Omental fat pad (tissue), 4 donors: ENCODE data around the gene CAPN10. TPM values are rescaled to one million over a fixed set of nuclear protein-coding genes. Genes with fewer than 3 reads are reported as not detected.
A peak's percentile ranks its signal among the peaks of the same experiment; 100 is the strongest.
"Not testable (repeated sequence)": the region's sequence is repeated elsewhere in the genome, so short reads cannot be mapped to it uniquely, and the experiment has no call there.

Source experiments
- ATAC-seq: fragments of 150-250 bp; one replicate; pipeline ENCODE4 v1.9.1; 2016; ENCODE audit warnings: mild to moderate bottlenecking, moderate library complexity; ENCODE audit not compliant: low FRiP score
- DNase-seq: peaks from one replicate; pipeline ENCODE4 v3.0.0-alpha.2; 2019; ENCODE audit warnings: low spot score
- total RNA-seq, 4 donors: library from RNA; depleted of rRNA; stranded (reverse); fragments of >200 nt; gene quantifications; one replicate each; pipeline ENCODE4 v1.1.0, GENCODE V29; 2016
- TF ChIP-seq, protein P1 (sequence below), 3 donors: fragments of 450-650 bp; IDR thresholded peaks; one replicate each; pipeline ENCODE4 v1.5.1; 2016 to 2017; ENCODE audit warnings: antibody characterized with exemption in 3 of 3, mild to moderate bottlenecking in 3 of 3, moderate library complexity in 2 of 3

The CAPN10 gene
- total RNA-seq, 4 donors from 2014 or later, result 11.6 to 22.6 (median 17.7) TPM

- ATAC-seq, result no peak
- TF ChIP-seq, protein P1, sequence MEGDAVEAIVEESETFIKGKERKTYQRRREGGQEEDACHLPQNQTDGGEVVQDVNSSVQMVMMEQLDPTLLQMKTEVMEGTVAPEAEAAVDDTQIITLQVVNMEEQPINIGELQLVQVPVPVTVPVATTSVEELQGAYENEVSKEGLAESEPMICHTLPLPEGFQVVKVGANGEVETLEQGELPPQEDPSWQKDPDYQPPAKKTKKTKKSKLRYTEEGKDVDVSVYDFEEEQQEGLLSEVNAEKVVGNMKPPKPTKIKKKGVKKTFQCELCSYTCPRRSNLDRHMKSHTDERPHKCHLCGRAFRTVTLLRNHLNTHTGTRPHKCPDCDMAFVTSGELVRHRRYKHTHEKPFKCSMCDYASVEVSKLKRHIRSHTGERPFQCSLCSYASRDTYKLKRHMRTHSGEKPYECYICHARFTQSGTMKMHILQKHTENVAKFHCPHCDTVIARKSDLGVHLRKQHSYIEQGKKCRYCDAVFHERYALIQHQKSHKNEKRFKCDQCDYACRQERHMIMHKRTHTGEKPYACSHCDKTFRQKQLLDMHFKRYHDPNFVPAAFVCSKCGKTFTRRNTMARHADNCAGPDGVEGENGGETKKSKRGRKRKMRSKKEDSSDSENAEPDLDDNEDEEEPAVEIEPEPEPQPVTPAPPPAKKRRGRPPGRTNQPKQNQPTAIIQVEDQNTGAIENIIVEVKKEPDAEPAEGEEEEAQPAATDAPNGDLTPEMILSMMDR (IDR thresholded peaks at IDR 0.05), result no peak
Observed at GRCh38 chr2:240559286-240559685, 27.2 kb upstream of the CAPN10 start.

GRCh38 chr2:240560084-240560479 lies 26.5 kb upstream of the CAPN10 start, which contains the start of gene DUSP28:
Gene DUSP28 (plus strand): TSS chr2:240560357. CDS start chr2:240560685, 328 bp downstream.
- TF ChIP-seq, protein P1 (IDR thresholded peaks at IDR 0.05), result no peak
- peak; percentile 75 for ATAC-seq
- DNase-seq, result peak; percentile 58

More at GRCh38 chr2:240559286-240559685, 27.2 kb upstream of the CAPN10 start:
- DNase-seq, result no peak

- ATAC-seq (peak; percentile 91), DNase-seq (peak; percentile 96)
- TF ChIP-seq, protein P1 (IDR thresholded peaks at IDR 0.05), result no peak
Observed at GRCh38 chr2:240560480-240561324, 25.8 kb upstream of the CAPN10 start.

DNA sequence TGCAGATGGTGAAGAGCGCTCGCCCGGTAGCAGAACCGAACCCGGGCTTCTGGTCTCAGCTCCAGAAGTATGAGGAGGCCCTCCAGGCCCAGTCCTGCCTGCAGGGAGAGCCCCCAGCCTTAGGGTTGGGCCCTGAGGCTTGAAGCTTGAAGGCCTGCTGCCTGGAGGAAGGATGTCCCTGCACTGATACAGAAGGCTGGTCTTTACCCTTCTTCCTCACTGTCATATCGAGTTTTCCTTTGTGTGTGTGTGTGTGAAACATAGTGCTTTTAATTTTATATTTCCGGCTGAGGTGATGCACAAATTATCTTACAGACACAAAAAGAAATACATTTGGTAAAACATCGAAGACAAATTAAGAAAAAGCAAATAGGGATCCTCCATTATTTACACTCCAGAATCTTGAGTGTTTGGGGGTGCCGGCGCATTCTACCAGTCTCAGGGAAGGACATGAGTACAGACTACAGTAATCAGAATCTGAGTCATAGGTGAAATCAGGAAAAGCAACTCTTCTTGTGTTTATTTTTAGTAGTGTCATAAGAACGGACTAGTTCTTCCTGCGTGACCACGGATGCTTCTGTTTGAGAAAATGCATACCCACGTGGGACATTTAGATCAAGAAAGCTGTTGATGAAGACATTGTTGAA lies 25.1 kb upstream of the CAPN10 start:
- TF ChIP-seq, protein P1 (IDR thresholded peaks at IDR 0.05), result no peak

GRCh38 chr2:240563231-240563630 lies 23.3 kb upstream of the CAPN10 start:
- not testable (repeated sequence) for ATAC-seq, DNase-seq

More for the DNA sequence above, 25.1 kb upstream of the CAPN10 start:
- ATAC-seq (no peak), DNase-seq (no peak)

GRCh38 chr2:240563951-240564560 lies 22.5 kb upstream of the CAPN10 start:
- TF ChIP-seq, protein P1 (IDR thresholded peaks at IDR 0.05), result no peak
- DNase-seq, result no peak
- no peak for ATAC-seq
